ENCODE results near the gene DPP6.

DPP6 gene

DNA sequence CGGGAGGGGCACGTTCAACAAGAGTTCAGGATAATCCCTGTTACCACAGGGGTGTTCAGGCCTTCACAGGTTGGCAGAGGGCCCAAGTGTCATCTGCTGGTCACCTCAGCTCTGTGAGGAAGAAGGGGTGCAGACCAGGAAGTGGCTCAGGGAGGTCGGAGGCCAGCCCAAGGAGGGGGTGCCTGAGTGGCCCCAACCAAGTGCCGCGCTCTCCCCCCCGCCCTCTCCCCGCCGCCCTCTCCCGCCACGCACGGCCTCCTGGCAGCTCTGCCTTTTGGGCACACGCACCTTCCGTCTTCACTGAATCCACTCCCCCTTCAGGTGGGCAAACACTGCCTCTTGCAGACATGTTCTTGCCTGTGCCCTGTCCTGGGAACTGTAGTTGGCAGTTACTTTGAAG, 705.6 kb downstream of the DPP6 start:
- H3K9ac ChIP-seq: no peak overlapping the region
- H3K27me3 ChIP-seq (ENCODE audit: insufficient read depth, low read depth): no peaks in the 10 kb centered on the region
- no peak overlapping the region for H3K4me3 ChIP-seq (IDR thresholded peaks at IDR 0.05; ENCODE audit: insufficient read depth, low read depth, low read length)
- H3K4me1 ChIP-seq (ENCODE audit: low read depth, poor library complexity, severe bottlenecking): no peaks in the 10 kb centered on the region
- no peak overlapping the region for H3K4me2 ChIP-seq
- no peaks in the 10 kb centered on the region for H4K20me1 ChIP-seq (ENCODE audit: insufficient read depth)
- H3K36me3 ChIP-seq (ENCODE audit: insufficient read depth): no peaks in the 10 kb centered on the region
- TF ChIP-seq, protein P1, sequence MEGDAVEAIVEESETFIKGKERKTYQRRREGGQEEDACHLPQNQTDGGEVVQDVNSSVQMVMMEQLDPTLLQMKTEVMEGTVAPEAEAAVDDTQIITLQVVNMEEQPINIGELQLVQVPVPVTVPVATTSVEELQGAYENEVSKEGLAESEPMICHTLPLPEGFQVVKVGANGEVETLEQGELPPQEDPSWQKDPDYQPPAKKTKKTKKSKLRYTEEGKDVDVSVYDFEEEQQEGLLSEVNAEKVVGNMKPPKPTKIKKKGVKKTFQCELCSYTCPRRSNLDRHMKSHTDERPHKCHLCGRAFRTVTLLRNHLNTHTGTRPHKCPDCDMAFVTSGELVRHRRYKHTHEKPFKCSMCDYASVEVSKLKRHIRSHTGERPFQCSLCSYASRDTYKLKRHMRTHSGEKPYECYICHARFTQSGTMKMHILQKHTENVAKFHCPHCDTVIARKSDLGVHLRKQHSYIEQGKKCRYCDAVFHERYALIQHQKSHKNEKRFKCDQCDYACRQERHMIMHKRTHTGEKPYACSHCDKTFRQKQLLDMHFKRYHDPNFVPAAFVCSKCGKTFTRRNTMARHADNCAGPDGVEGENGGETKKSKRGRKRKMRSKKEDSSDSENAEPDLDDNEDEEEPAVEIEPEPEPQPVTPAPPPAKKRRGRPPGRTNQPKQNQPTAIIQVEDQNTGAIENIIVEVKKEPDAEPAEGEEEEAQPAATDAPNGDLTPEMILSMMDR (conservative IDR thresholded peaks at IDR 0.05; ENCODE audit: low read depth, low read length): no peak
- H3K79me2 ChIP-seq (ENCODE audit: insufficient read depth, low read depth): no peaks in the 10 kb centered on the region
- no peak overlapping the region for H2AFZ ChIP-seq (ENCODE audit: low read depth)
- no peak overlapping the region for H3K27ac ChIP-seq

DNA sequence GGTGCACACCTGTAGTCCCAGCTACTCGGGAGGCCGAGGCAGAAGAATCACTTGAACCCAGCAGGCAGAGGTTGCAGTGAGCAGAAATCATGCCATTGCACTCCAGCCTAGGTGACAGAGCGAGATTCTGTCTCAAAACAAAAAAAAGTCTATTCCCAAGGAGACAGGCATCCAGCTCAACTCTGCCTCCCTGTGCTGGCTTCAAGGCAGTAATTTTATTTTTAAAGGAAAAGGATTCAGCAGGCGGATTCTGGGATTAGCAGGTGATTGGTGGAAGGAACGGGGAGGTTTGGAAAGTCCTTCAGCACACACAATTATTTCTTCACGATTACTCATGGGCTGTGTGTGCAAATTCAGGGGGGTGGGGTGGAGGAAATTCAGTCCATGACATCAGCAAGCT, 707.8 kb downstream of the DPP6 start:
- H3K79me2 ChIP-seq (ENCODE audit: insufficient read depth, low read depth): no peaks in the 10 kb centered on the region
- TF ChIP-seq, protein P1 (conservative IDR thresholded peaks at IDR 0.05; ENCODE audit: low read depth, low read length): no peak
- no peaks in the 10 kb centered on the region for H3K27me3 ChIP-seq (ENCODE audit: insufficient read depth, low read depth)

DNA sequence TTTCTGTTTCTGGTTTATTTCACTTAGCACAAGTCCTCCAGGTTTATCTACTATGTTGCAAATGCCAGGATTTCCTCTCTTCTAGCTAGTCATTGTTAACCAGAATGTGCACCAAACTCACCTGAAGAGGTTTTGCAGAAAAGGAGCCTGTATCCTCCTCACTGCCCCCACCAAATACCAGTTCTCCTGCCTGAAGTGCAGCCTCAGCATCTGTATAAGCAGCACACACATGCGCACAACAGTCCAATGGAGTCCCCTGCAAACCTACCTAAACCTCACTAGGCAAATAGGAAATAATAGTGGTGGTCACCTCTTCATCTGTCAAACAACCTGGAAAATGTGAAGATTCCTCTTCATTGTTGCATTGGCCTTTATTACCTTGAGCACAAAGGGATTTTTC, 712.9 kb downstream of the DPP6 start:
- Histone ChIP-seq H3K27me3 (ENCODE audit: insufficient read depth, low read depth) (no peaks in the 10 kb centered on the region), H3K4me3 (IDR thresholded peaks at IDR 0.05; ENCODE audit: insufficient read depth, low read depth, low read length) (no peak overlapping the region), H4K20me1 (ENCODE audit: insufficient read depth) (no peaks in the 10 kb centered on the region), H3K27ac (no peak overlapping the region), H2AFZ (ENCODE audit: low read depth) (no peak overlapping the region), H3K36me3 (ENCODE audit: insufficient read depth) (no peaks in the 10 kb centered on the region), H3K4me2 (no peak overlapping the region), H3K4me1 (ENCODE audit: low read depth, poor library complexity, severe bottlenecking) (no peaks in the 10 kb centered on the region), H3K9ac (no peak overlapping the region), H3K79me2 (ENCODE audit: insufficient read depth, low read depth) (no peaks in the 10 kb centered on the region)
- TF ChIP-seq, protein P1 (conservative IDR thresholded peaks at IDR 0.05; ENCODE audit: low read depth, low read length): no peak

More for the DNA sequence above, 707.8 kb downstream of the DPP6 start:
- no peak overlapping the region for H3K4me3 ChIP-seq (IDR thresholded peaks at IDR 0.05; ENCODE audit: insufficient read depth, low read depth, low read length)
- H4K20me1 ChIP-seq (ENCODE audit: insufficient read depth): no peaks in the 10 kb centered on the region
- H2AFZ ChIP-seq (ENCODE audit: low read depth): no peak overlapping the region
- no peak overlapping the region for H3K9ac ChIP-seq
- H3K4me2 ChIP-seq: no peak overlapping the region
- no peaks in the 10 kb centered on the region for H3K4me1 ChIP-seq (ENCODE audit: low read depth, poor library complexity, severe bottlenecking)
- H3K27ac ChIP-seq: no peak overlapping the region
- no peaks in the 10 kb centered on the region for H3K36me3 ChIP-seq (ENCODE audit: insufficient read depth)

DNA sequence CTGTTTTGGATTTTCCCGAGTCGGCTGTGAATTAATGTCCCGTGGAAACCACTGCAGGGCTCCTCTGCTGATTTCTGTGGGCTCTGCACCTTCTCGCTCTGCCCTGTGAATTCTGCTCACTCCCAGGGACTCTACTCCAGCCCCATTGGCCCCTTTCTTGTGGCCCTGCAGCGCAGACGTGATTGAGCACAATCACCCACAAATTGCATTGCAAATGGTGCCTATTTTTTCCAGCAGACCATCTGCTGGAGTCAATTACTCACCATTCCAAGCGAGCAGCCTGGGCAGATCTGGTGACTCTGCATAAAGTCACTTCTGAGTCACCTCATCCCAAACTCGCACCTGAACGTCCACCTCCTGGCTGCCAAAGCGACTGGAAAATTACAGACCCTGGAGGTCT, 714.9 kb downstream of the DPP6 start:
- H3K27ac ChIP-seq: no peak overlapping the region
- no peaks in the 10 kb centered on the region for H3K36me3 ChIP-seq (ENCODE audit: insufficient read depth)
- no peak overlapping the region for H3K4me2 ChIP-seq
- H2AFZ ChIP-seq (ENCODE audit: low read depth): no peak overlapping the region
- H3K4me3 ChIP-seq (IDR thresholded peaks at IDR 0.05; ENCODE audit: insufficient read depth, low read depth, low read length): no peak overlapping the region
- H3K27me3 ChIP-seq (ENCODE audit: insufficient read depth, low read depth): no peaks in the 10 kb centered on the region
- TF ChIP-seq, protein P1 (conservative IDR thresholded peaks at IDR 0.05; ENCODE audit: low read depth, low read length): no peak
- H4K20me1 ChIP-seq (ENCODE audit: insufficient read depth): no peaks in the 10 kb centered on the region
- H3K79me2 ChIP-seq (ENCODE audit: insufficient read depth, low read depth): no peaks in the 10 kb centered on the region
- no peaks in the 10 kb centered on the region for H3K4me1 ChIP-seq (ENCODE audit: low read depth, poor library complexity, severe bottlenecking)
- H3K9ac ChIP-seq: no peak overlapping the region
